GM11168 (cell line): ENCODE results near the gene VSIG4.
"Not testable (repeated sequence)": the region's sequence is repeated elsewhere in the genome, so short reads cannot be mapped to it uniquely, and the experiment has no call there.

ENCODE experiments used
- in situ Hi-C: fragments of 300-500 bp; cut with MboI; formaldehyde crosslinking; loops from one replicate; pipeline ENCODE4 v1.12.0; 2022; ENCODE audit warnings: low sequenced_read_pairs; ENCODE audit not compliant: unreplicated experiment

Gene VSIG4, protein sequence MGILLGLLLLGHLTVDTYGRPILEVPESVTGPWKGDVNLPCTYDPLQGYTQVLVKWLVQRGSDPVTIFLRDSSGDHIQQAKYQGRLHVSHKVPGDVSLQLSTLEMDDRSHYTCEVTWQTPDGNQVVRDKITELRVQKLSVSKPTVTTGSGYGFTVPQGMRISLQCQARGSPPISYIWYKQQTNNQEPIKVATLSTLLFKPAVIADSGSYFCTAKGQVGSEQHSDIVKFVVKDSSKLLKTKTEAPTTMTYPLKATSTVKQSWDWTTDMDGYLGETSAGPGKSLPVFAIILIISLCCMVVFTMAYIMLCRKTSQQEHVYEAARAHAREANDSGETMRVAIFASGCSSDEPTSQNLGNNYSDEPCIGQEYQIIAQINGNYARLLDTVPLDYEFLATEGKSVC

DNA sequence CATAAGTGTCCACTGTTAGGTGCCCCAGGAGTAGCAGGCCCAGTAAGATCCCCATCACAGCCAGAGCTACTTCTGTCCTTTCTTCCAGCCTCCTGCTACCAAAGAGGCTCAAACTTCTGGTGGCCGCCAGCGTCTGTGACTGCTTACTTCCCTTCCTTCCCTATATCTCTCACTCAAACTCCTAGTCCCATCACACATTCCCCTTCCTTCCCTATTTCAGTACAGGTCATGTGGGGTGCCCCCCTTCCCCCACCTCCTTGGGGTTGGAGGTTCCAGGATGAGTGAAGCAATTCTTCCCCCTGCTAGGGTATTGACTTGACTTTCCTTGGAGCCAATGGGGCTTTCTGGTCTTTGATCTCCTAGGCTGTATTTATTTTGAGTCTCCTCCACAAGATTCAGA is at the start of gene VSIG4:
VSIG4 (minus strand) TSS at position 137 of the 400 bp plus-strand sequence; CDS start at position 55, 82 bp downstream.
- in situ Hi-C loops = loop anchor here (25.0 kb wide), 1 partner anchor 372 kb away; no protein-coding TSS in a partner anchor

DNA sequence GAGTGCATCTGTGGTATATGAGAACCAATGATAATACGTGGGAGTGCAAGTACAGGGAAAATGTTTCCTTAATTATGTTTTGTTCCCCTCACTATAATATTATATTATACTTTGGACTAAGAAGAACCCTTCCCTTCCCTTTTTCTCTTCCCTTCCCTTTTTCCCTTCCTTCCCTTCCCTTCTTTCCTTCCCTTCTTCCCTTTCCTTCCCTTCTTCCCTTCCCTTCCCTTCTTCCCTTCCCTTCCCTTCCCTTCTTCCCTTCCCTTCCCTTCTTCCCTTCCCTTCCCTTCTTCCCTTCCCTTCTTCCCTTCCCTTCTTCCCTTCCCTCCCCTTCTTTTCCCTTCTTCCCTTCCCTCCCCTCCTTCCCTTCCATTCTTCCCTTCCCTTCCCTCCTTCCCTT is 36.9 kb upstream of the VSIG4 start:
- in situ Hi-C loops = no loop called here

DNA sequence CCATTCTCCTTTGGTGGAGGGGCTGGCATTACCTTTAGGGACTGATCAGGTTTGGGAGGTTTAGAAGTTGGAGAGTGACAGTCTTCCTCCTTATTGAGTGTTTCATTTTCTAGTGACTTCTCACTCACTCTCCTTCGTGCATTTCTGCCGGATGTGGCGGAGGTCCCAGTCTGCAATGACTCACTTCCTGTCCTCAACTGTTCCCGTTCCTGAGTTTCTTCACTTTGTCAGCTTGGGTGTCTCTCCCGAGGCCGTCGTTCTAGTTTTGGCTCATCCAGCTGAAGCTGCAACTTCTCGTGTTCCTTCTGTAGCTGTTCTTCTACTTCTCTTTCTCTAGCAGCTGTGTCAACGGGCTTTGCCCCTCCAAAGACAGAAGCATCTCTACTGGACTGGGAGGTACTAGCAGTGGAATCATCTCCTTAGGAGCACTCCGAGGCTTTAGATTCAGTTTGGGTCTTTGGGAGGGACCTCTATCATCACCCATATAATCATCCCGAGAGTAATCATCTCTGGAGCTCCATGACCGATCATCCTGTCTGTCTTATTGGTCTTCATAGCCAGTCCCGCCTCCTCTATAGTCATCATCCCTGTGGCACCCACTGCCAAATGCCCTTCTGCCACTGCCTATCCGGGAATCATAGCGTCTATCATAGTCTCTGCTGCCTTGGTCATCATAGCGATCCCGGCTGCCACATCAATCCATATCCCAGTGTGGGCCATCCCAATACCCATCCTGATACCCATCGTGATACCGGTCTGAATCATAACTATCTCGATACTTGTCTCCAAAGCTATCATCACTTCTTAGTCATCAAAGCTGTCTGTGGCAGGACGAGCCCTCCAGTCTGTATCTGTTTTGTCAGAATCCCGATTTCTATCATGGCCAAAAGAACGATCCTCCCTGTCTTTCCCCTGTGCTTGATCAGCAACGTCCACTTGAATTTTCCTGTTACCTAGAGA is 35.3 kb upstream of the VSIG4 start:
- in situ Hi-C loops = no loop called here

DNA sequence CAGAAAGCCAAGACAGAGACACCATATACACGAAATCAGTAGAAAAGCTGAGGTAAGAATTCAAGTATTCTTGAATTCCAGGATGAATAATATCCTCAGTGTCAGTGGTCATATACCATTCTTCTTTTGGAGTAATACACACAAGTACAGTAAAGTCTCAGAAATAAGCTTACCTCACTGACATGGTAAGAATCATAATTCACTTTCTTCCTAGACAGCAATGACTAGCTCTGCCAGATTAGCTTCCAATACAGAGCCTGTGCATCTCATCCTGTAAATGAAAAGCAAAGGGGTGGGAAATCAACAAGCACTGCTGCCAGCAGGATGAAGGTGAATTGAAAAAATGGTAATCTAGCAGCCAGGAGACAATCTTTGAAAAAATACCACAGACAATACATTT is 31.2 kb upstream of the VSIG4 start:
- in situ Hi-C loops = no loop called here

DNA sequence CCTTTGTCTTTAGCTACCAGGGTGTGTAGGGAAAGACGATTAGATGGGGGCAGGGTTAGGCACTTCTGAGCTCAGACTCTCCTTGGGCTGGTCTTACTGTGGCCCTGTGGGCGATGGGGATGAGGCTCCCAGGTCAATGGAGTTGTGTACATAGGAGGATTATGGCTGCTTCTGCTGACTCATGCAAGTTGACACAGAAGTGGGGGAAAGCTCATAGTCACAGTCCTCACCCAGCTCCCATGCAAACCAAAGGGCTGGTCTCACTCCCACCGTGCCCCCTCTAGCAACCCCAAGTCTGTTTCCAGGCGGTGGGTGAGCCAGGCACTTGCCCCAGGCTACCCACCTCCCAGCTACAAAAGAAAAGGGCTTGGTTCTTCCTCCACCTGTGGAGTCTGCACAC is 24.4 kb upstream of the VSIG4 start:
- in situ Hi-C loops = no loop called here

DNA sequence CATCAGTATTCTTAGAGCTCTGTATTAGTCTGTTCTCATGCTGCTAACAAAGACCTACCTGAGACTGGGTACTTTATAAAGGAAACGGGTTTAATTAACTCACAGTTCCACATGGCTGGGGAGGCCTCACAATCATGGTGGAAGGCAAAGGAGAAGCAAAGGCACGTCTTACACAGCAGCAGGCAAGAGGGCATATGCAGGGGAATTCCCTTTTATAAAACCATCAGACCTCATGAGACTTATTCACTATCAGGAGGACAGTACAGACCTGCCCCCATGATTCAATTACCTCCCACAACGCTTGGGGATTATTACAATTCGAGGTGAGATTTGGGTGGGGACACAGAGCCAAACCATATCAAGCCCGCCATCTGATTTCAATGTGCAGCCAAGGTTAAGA is 17.1 kb upstream of the VSIG4 start:
- in situ Hi-C loops = not testable (repeated sequence)

DNA sequence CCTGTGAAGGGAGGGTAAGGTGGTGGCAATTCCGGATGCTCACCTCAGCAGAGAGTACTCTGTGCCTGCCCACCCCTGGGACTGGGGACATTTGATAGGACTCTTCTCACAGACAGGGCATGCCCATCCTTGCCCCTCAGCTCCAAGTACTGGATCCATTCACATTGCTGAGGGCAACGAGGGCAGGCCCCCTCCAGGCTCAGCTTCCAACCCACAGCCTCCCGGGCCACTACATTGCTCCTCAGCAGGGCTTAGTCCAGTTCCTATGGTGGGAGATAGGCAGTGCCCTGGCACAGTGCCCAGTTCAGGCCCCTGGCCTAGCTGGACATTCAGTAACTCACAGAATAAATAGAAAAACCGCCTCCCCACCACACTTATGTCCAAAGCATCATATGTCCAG is 15.1 kb upstream of the VSIG4 start:
- in situ Hi-C loops = no loop called here

DNA sequence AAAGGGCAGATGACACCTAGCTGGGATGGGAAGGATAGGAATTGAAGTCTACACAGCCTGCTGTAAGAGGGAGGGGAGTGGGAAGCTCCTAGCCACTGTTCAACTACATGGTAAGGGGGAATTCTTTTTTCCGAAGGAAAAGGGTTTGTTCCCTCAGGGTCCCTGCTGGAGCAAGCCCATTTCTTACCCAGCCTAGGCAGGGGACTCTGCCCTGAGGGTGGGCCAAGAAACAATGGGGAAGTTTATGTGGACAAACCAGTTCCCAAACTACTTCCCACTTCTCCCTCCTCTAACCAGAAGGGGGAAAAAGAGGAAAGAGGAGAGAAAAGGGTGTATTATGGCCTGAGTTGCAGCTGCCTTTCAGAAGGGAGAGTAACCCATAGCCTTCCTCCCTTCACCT is 13.5 kb upstream of the VSIG4 start:
- in situ Hi-C loops = no loop called here

DNA sequence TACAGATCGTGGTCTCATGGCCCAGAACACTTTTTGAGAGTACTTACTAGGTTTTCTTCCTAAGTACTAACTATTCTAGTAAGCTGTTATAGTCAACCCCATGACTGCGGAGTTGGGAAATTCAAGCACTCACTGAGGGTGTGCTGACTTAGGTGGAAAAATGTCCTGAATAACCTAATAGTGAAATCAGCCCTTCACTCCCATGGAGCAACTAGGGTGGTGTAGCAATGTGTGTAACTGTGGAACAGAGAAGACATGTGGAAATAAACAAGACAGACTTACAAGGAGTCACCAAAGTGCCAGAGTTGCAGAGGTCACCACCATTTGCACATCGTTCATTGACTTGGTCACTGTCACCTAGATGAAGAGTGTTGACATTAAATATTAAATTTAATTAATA is 12.1 kb upstream of the VSIG4 start:
- in situ Hi-C loops = no loop called here

DNA sequence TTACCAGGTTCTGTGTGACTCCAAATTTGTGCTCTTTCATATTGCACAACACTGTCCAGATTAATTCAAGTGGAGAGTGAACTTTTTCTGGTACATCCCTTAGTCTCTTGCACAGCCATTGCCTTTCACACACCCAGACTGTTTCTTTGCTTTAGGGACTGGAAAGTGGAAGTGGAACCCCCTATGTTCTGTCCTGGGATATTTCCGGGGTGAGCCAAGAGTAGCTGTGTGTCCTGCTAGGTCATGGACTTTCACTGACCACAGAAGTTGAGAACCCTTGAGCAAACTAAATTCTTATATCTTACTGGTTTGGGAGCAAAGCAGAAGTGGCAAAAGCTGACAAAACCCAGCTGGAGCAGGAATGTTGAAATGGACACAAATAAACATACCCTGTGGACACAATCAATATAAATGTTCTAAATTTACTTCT is 10.3 kb upstream of the VSIG4 start:
- in situ Hi-C loops = no loop called here

DNA sequence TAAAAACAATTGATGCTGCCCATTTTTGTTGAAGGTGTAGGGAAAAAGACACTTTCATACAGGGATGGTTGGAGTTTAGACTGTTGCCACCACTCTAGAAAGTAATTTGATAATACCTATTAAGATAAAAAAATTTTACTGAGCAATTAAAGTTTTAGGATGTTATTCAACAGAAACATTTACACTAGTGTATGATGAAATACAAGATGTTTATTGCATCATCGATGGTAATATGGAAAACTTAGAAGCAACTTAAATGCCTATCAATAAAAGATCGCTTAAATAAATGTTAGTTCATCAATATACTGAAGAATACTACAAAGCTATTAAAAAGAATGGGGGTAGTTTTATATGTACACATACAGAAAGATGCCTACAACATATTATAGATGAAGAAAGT is 9.2 kb upstream of the VSIG4 start:
- in situ Hi-C loops = loop anchor here (25.0 kb wide), 1 partner anchor 363 kb away; no protein-coding TSS in a partner anchor

DNA sequence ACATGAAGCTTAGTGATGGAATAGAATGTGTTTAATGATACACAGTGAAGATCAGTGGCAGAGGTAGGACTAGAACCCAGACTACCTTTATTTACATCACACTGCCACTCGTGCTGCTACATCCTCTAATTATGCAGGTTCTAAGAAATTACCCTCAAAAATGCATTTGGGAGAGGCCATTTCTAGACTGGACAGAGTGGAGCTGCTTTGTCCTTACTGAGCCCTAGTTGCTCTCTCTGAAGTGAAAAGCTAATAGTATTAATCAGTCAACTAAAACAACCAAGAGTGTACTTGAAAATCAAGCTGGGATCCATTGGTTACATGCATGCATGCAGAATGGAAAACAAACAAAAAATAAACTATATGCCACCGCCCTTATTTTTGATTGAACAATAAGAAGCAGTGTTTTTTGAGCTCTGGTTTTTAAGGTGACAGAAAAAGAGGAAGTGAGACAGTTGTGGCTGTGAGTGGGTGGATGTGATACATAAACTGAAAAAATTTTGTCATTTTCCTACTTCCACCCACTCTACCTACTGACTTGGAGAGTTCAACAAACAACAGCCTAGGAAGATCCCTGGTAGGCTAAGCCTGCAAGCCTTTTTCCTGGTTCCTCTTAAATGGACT is 6.8 kb upstream of the VSIG4 start:
- in situ Hi-C loops = loop anchor here (25.0 kb wide), 1 partner anchor 366 kb away; no protein-coding TSS in a partner anchor

DNA sequence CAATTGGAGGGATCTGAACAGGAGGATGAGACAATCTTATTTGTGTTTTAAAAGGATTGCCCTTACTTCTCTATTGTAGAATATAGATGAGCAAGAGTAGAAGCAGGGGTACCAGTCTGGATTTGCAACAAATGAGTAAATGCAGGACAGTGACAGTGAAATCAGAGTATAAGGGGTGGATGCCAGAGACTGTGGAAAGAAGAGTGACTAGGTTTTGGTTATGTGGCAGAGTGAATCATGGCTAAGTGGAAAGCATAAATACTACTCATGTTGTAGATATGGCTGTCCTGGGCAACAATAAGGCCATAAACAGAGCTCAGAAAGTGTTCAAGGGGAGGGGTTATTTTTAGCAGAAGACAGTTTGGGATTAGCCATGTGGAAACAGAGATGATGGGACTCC is 6.0 kb upstream of the VSIG4 start:
- in situ Hi-C loops = loop anchor here (25.0 kb wide), 1 partner anchor 366 kb away; no protein-coding TSS in a partner anchor

DNA sequence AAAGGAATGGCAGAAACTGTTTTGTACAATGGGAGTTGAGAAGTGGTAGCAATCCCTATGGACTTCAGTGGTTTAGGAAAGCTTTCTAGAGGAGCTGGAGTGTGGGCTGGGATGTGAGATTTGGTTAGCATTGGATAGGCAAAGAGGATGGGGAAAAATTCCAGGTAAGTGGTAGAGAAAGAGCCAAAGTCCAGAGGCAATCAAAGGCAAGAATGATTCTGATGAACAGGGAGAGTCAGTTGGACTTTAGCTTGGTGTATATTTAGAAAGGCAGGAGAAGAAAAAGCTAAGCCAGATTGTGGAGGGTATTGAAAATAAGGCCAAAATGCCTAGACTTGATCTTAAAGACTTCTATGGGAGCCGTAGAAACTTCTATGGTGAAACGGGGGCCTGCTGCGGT is 3.7 kb upstream of the VSIG4 start:
- in situ Hi-C loops = loop anchor here (25.0 kb wide), 1 partner anchor 369 kb away; no protein-coding TSS in a partner anchor

DNA sequence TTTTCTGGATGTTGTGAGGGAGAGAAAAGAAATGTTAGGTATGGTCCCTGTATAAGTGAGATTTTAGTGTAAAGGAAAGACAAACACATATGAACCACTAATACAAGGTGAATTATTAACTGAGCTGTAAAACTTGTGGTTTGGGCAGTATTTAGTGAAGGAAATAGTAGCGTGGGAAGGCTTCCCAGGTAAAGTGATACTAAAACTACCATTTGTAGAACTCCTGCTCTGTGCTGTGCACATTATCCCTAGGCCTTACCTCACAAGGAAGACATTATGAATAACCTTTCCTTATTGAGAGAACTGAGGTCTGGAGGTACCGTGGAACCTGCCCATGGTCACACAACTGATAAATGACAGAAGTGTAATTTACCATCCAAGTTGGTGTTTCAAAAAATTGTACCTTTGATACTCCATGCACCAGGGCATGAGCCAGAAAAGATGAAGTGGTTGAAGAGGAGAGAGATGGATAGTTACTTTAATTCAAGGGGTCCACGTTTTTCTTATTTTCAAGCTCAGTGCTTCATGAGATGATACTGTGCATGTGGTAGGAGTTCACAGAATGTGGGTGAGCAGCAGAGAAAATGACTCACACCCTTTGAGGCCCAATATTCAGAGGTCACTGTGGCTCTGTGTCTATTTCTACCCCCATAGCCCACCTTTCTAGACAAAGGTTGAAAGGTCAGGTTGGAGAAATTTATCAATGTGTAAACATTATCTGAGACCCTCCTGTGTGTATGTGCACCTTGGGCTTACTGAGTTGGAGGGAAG is 2.6 kb upstream of the VSIG4 start:
- in situ Hi-C loops = loop anchor here (25.0 kb wide), 1 partner anchor 370 kb away; no protein-coding TSS in a partner anchor

DNA sequence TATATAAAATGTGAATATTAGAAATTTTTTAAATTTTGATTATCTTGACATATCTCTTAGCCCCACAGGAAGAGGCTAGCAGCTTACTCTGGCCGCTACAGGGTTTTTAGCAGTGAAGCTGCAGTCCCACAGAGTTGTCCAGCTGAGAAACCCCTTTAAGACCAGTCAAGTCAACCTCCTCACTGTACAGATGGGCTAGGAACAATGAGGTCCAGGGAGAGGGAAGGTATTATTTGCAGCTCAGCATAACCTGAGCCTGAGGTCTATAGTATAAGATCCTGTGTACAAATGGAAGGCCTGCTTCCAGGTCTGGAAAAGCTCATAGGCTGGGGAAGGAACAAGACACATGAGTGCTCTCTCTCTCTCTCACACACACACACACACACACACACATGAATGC is 1.8 kb downstream of the VSIG4 start:
- in situ Hi-C loops = loop anchor here (25.0 kb wide), 1 partner anchor 374 kb away; no protein-coding TSS in a partner anchor

DNA sequence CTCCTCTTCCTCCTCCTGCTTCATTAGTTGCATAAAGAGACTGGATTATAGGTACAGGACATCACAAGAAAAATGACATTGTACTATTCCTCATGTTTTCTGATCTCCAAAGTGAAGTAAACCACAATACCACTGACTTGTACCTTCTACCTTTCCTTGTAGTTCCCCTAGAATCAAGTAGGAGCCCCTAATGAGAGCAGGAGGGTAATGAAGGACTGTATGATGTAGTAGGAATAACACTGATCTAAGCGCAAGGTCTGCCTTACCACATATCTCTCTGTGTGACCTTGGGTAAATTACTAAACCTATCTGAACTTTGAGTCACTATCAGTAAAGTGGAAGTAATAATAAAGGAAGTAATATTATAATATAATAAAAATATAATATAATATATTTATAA is 3.6 kb downstream of the VSIG4 start:
- in situ Hi-C loops = loop anchor here (25.0 kb wide), 1 partner anchor 376 kb away; no protein-coding TSS in a partner anchor

DNA sequence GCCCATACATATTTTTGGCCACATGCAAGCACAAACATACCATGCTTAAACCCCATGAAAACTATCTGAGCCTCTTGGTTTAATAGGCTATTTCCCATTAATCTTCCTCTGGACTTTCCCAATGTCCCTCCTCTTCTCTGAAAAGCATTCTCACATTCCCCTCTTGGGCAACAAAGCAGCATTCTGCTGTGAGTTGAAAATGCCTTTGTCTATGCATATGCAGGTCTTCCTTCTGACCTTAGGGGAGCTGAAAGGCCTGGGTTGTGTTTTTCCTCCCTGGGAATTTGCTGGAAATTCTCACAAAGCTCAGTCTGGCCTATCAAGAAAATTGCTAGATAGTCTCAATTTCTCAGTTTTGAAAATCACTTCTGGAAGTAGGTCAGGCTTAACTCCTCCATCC is 4.2 kb downstream of the VSIG4 start:
- in situ Hi-C loops = loop anchor here (25.0 kb wide), 1 partner anchor 377 kb away; no protein-coding TSS in a partner anchor
